Measurements from ENCODE around the gene SEMA6A.

GRCh38 chr5:116394186-116394867 lies 180.3 kb downstream of the SEMA6A start:
- TF ChIP-seq CTCF (conservative IDR thresholded peaks at IDR 0.05; ENCODE audit: low read depth, low read length) (no peak), EZH2phosphoT487 (IDR thresholded peaks at IDR 0.05; ENCODE audit: borderline replicate concordance, low read length) (no peak)

All from PC-3 (cell line).